Medulla oblongata (tissue), 1 donor: ENCODE measurements around the gene HSD17B2.
A peak's percentile ranks its signal among the peaks of the same experiment; 100 is the strongest.
"Not testable (repeated sequence)": the region's sequence is repeated elsewhere in the genome, so short reads cannot be mapped to it uniquely, and the experiment has no call there.

Experiments used
- DNase-seq: peaks from one replicate; pipeline ENCODE4 v3.0.0-alpha.2; 2015; ENCODE audit errors: extremely low spot score

HSD17B2 gene, protein sequence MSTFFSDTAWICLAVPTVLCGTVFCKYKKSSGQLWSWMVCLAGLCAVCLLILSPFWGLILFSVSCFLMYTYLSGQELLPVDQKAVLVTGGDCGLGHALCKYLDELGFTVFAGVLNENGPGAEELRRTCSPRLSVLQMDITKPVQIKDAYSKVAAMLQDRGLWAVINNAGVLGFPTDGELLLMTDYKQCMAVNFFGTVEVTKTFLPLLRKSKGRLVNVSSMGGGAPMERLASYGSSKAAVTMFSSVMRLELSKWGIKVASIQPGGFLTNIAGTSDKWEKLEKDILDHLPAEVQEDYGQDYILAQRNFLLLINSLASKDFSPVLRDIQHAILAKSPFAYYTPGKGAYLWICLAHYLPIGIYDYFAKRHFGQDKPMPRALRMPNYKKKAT

DNA sequence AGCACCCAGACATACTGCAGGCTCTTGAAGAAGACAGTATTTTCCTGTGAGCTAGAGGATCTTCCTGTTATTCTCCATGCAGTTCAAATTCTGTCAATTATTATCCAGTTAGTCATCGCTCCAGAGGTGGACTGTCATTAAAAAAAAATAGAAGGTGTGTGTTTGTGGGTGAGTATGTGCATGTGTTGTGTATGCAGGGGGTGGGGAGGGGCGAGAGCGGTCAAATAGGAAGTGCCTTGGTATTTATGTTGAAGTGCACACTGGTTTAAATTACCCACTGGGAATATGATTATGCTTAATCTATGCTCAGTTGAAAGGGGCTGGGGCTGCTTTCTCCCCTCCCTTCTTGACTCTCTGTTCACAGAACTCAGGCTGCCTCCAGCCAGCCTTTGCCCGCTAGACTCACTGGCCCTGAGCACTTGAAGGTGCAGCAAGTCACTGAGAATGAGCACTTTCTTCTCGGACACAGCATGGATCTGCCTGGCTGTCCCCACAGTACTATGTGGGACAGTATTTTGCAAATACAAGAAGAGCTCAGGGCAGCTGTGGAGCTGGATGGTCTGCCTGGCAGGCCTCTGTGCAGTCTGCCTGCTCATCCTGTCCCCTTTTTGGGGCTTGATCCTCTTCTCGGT lies at the start of gene HSD17B2:
Gene HSD17B2, plus strand, starts transcription at position 273 of the 632 bp plus-strand sequence. Its CDS starts 172 bp downstream, at position 445.
- no peak for DNase-seq

DNA sequence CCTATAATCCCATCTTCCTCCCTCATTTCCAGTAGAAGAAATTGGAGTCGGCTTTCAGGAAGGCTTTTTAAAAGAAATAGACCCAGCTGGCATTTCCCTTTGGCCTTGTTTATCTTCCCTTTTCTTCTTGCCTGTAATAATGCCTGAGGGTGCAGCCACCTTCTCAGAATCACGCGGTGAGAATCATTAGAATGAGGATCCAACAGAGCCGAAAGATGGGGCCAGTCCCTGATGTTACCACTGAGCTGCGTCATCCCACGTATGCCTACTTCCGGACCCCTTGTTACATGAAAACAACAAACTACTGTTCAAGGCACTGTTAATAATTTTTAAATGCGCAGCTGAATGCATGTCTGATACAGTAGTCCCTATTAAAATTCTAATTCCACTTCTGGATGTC lies 47.9 kb upstream of the HSD17B2 start:
- no peak for DNase-seq

DNA sequence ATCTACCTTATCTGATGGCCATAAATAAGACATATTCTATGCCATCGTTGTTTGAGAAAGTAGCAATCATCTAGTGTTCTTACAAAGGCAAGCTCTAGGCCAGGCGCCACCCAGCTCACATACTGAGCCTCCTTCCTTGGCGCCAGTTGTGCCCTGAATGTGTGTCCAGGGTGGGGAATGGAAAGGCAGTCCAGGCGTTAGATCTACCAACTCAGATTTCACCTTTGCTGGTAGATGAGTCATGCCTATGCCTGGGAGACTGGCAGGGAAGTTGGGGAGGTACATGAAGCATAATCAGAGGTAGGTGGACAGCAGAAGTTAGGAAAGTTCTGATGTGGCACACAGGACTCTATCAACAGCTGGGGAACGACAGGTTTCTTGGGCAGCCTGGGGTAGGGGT lies 47.3 kb upstream of the HSD17B2 start:
- DNase-seq, result no peak

DNA sequence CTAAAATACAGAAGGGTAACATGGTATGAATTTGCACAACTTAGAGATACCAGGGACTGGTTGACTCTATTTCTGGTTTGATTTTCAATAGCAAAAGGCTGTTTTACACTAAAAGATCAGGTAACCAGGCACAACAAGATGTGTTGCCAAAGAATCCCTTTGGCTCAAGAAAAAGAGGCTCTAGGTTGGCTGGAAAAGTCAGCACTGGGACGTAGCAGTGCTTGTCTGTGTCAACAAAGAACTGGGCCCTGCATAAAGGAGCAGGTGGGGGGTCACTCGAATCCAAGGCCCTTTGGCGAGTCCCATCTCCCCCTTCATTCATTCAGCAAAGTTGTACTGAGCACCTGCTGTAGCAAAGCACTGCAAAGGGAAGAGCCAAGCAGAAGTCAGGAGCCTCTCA lies 42.2 kb upstream of the HSD17B2 start:
- DNase-seq, result peak; percentile 47

DNA sequence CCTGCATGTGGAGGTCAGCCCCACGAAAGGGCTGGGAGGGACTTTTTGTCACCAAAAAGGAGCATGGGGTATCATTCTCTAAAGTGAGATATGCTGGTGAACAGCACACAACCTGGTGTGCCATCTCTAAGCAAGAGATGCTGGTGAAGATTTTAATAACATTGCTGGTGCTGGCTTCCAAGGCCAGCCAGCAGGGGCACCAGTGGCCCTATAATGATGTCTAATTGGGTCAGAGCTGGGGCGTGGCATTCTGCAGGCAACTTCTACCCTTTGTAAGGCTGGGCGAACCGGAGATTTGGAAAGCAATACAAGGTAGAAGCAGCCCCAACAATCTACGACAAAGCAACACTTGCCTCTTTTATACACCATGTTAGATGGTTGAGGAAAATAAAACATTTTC lies 40.6 kb upstream of the HSD17B2 start:
- no peak for DNase-seq

DNA sequence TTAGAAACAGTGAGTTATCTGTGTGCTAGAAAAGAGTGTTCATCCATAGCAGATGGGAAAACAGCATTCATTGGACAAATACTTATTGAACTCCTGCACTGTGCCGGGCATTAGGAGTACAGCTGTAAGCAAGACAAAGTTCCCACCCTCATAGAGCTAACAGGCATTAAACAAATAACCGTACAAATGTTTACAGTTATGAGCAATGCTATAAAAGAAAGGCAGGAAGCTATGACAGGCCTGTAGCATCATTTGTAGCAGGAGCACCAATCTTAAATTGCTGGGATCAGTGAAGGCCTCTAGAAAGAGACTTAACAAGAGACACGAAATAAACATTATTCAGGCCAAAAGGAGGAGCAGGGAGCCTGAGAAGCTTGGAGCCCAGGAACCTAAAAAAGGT lies 39.4 kb upstream of the HSD17B2 start:
- DNase-seq, result no peak

- DNase-seq, result no peak
Observed at GRCh38 chr16:81996664-81997509, 38.2 kb upstream of the HSD17B2 start.

DNA sequence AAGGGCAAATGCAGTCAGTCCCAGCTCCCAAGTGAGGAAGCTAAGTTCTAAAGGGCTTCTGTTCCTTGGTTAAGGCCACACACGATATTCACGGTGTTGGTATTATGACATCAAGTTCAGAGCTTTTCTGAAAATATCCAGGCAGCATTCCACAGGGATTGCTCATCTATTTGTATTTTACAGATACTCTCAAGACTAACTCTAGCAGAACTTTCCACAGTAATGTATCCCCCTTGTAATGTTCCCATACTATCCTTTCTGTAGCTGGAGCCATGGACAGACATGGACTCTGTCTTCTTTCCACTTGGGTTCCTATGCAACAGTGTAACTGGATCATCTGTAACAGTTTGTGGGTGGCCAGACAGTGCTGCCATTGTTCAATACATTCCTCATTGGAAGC lies 37.3 kb upstream of the HSD17B2 start:
- DNase-seq, result no peak

DNA sequence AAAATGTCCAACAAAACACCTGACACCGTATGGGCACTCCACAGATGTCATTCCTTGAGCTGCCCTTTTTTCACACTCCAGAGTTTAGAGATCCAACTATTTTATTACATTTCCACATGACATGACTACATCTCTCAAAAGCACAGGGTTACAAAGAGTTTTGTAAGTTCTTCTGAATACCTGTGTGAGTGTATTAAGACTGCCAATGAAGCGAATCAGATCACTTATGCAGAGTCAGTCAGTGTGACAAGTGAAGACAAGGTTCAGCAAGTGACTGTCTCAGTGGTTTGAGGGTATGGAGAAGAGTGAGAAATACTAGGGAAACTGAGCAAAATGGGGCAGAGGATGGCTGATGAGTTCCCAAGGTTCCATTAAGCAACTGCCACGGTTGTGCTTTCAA lies 32.2 kb upstream of the HSD17B2 start:
- no peak for DNase-seq

DNA sequence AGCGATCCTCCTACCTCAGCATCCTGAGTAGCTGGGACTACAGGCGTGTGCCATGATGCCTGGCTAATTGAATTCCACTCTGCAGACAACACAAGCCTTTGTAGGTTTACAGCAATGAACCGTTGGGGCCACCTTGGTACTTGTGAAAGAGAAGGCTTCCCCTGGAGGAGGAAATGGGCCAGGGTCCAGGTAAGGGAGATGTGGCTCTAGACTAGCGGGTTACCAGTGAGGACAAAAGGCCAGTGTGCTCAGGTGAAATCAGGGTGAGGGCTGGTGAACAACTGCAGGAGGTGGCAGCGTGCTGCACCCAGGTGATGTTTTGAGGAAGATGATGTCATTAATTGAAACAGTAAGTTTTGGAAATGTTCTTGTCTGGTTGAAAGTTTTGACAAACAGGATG lies 30.5 kb upstream of the HSD17B2 start:
- DNase-seq, result no peak

- no peak for DNase-seq
Observed at GRCh38 chr16:82005027-82005830, 29.8 kb upstream of the HSD17B2 start.

DNA sequence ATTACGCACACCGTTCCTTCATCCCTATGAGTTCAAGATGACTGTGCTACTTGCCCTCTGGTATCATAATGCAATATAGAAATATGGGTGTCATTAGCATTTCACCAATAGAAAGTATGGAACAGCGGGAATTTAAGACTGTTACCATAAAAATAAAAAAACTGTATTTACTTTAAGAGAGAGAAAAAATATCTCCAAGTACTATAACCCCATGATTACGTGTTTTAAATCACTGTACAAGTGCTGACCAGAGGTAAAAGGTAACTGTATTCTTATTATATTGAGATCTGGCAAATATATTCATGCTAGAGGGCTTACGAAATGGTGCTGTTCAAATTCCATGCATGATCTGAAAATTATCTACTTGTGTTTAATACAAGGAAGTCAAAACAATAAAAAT lies 29.0 kb upstream of the HSD17B2 start:
- no peak for DNase-seq

- no peak for DNase-seq
Observed at GRCh38 chr16:82007189-82007588, 27.9 kb upstream of the HSD17B2 start.

DNA sequence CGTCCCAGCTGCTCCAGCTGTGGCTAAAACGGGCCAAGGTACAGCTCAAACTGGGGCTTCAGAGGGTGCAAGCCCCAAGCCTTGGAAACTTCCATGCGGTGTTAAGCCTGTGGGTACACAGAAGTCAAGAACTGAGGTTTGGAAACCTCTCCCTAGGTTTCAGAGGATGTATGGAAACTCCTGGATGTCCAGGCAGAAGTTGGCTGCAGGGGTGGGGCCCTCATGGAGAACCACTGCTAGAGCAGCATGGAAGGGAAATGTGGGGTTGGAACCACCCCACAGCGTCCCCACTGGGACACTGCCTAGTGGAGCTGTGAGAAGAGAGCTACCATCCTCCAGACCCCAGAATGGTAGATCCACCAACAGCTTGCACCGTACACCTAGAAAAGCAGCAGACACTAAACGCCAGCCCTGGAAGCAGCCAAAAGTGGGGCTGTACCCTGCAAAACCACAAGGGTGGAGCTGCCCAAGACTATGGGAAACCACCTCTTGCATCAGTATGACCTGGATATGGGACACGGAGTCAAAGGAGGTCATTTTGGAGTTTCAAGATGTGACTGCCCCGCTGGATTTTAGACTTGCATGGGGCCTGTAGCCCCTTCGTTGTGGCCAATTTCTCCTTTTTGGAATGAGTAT lies 26.0 kb upstream of the HSD17B2 start:
- DNase-seq, result no peak

DNA sequence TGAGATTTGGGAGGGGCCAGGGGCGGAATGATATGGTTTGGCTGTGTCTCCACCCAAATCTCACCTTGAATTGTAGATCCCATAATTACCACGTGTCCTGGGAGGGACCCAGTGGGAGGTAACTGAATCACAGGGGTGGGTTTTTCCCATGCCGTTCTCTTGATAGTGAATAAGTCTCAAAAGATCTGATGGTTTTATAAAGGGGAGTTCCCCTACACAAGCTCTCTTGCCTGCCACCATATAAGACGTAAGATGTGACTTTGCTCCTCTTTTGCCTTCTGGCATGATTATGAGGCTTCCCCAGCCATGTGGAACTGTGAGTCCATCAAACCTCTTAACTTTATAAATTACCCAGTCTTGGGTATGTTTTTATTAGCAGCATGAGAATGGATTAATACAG lies 25.3 kb upstream of the HSD17B2 start:
- DNase-seq, result not testable (repeated sequence)

- no peak for DNase-seq
Observed at GRCh38 chr16:82010649-82011048, 24.4 kb upstream of the HSD17B2 start.

DNA sequence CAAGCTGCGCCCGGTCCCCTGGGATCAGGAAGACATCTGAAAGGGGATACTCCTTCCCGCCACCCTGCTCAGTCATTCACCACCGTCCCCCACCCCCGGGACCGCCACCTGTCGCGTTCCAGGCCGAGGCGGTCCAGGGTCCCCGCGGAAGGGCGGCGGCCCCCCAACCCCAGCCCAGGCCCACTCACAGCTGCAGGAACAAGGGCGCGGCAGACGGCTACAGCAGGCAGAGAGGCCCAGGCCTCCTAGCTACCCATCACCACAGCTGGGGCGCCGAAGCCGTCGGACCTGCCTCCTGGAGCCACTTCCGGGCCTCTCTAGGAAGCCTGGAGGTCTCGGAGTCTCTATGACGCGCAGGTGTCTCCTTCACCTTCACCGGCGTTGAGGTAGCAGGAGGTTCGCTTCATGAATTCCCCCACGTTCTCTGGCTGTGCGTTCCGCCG lies 23.8 kb upstream of the HSD17B2 start, which contains the start of gene SDR42E1:
Gene SDR42E1, minus strand, starts transcription at position 272 of the 443 bp plus-strand sequence. CDS start 10,612 bp downstream, outside the sequence.
- DNase-seq, result no peak

DNA sequence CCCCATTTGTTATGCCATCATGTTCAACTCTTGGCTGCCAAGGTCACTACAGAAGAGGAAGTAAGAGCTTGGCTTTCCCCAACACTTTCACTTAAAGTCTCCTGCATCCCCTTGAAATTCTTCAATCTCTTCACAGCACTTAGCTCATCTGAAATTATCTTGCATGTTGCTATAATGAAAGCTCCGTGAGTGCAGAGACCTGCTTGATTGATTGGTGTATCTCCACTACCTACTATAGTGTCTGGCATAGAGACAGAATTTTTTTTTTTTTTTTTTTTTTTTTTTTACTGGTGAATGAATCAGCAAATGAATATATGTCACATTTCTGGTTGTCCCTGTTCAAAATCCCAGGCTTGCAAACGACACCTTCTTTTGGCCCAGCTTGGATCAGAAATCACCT lies 21.9 kb upstream of the HSD17B2 start:
- no peak for DNase-seq

DNA sequence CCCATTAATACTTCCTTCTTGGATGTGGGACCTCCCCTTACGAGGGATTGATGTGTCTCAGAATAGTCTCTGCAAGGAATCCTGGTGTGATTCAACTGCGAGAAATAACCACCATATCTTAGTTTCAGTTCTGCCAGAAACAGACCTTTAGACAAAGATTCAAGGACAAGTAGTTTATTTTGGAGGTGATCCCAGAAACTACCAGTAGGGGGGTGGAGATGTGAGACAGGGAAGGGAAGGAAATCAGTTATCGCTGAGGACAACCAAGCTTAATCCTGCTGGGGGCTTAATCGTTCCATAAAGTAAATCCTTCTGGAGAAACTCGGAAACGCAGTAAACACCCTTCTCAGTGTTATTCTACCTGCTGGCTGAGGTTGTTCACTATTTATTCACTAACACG lies 18.8 kb upstream of the HSD17B2 start:
- no peak for DNase-seq

DNA sequence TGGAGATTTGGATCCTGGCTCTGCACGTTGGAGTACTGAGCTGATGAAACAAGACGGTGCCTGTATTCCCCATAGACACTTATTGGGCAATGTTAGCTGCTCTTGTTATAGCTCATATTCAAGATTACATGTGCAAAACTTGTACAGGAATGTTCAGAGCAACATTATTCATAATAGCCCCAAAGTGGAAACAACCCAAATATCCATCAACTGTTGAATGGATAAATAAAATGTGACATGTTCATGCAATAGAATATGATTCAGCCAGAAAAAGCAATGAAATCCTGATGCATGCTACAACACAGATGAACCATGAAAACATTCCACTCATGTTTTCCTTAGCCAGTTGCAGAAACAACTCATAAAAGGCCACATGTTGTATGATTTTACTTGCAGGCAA lies 18.1 kb upstream of the HSD17B2 start:
- DNase-seq, result no peak
